Measurements from ENCODE around the gene KRTAP5-9.
"Not testable (repeated sequence)": the region's sequence is repeated elsewhere in the genome, so short reads cannot be mapped to it uniquely, and the experiment has no call there.

Gene KRTAP5-9

DNA sequence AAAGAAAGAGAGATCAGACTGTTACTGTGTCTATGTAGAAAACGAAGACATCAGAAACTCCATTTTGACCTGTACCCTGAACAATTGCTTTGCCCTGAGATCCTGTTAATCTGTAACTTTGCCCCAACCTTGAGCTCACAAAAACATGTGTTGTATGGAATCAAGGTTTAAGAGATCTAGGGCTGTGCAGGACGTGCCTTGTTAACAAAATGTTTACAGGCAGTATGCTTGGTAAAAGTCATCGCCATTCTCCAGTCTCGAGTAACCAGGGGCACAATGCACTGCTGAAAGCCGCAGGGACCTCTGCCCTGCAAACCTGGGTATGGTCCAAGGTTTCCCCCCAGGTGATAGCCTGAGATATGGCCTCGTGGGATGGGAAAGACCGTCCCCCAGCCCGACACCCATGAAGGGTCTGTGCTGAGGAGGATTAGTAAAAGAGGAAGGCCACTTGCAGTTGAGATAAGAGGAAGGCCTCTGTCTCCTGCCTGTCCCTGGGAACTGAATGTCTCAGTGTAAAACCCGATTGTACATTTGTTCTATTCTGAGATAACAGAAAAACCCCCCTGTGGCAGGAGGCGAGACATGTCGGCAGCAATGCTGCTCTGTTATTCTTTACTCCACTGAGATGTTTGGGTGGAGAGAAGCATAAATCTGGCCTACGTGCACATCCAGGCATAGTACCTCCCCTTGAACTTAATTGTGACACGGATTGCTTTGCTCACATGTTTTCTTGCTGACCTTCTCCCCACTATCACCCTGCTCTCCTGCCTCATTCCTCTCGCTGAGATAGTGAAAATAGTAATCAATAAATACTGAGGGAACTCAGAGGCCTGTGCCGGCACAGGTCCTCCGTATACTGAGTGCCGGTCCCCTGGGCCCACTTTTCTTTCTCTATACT lies 13.3 kb upstream of the KRTAP5-9 start:
- DNase-seq (ENCODE audit: low read depth in 2 of 2), result not testable (repeated sequence)

DNA sequence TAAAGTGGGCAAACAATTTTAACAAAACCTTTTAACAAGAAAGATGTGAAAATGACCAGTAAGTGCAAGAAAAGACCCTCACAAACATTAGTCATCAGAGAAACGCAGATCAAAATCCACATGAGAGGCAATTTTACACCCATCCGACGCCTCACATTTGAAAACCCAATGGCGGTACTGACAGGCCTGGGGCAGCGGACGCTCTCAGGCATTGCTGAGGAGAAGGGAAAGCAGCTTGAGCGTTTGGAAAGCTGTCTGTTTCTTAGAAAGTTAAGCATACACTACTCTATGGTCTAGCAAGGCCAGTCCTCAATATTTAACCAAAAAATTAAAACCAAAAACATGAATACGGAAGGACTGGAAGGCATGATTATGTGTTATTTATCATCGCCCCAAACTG lies 12.4 kb upstream of the KRTAP5-9 start:
- no peak for DNase-seq (ENCODE audit: low read depth in 2 of 2)

DNA sequence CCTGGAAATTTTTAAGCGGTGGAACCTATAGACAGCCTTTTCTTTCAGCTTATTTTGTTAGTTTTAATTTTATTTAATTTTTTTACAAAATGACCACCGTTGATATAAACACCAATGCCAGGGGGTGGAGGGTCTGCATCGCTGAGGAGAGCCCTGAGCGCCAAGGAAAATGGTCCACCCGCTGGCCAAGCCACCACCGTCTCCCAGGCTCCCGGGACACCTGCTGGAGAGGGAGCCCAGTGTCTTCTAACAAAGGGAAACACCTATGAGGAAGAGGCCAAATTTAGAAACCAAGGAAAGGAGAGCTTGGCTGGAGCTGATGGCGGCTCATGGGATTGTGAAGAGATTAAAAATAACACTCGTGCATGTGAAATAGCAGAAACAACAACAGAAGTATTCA lies 10.7 kb upstream of the KRTAP5-9 start:
- DNase-seq (ENCODE audit: low read depth in 2 of 2), result no peak

DNA sequence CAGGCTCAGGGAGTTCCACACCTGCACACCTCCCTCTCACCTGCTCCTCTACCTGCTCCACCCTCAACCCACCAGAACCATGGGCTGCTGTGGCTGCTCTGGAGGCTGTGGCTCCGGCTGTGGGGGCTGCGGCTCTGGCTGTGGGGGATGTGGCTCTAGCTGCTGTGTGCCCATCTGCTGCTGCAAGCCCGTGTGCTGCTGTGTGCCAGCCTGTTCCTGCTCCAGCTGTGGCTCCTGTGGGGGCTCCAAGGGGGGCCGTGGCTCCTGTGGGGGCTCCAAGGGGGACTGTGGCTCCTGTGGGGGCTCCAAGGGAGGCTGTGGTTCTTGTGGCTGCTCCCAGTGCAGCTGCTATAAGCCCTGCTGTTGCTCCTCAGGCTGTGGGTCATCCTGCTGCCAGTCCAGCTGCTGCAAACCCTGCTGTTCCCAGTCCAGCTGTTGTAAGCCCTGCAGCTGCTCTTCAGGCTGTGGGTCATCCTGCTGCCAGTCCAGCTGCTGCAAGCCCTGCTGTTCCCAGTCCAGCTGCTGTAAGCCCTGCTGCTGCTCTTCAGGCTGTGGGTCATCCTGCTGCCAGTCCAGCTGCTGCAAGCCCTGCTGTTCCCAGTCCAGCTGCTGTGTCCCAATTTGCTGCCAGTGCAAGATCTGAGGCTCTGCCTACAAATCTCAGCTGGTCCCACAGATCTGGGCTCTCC lies 10.1 kb upstream of the KRTAP5-9 start, which contains the start of gene KRTAP5-8:
TSS of gene KRTAP5-8 (plus strand) at position 49 of the 689 bp plus-strand sequence. CDS start at position 80, 31 bp downstream.
- not testable (repeated sequence) for DNase-seq (ENCODE audit: low read depth in 2 of 2)

DNA sequence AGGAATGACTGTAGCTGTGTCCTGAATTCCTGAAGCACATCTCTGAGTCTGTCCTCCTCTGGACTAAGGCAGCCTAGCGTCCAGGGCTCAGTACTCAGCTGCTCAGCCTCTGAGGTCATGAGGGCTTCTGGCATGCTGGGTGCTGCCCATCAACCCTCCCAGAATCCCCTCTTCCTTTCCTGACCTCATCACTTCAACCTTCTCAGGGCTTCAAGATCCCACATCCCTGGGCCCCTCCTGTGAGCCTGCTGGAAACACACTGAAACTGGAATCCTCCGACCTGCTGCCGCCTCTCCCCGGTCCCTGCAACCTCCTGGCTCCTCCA lies 9.6 kb upstream of the KRTAP5-9 start:
- DNase-seq (ENCODE audit: low read depth in 2 of 2), result no peak

DNA sequence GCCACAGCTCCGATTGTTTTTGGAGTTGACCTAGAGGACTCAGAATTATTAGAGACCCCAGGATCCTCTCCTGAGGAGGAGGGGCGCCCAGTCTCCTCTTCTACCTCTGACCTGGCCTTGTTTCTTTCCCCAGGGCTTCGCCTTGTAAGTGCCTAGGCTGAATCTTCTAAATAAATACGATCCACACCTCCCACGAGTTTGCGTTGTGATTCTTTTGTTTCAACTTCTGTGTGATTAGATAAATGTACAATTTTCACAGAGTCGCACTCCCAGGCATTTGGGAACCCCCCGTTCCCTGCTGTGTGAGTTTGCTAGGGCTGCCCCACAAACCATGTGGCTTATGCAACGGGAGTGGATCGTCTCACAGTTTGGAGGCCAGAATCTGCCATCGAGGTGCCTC lies 9.2 kb upstream of the KRTAP5-9 start:
- DNase-seq (ENCODE audit: low read depth in 2 of 2), result no peak

DNA sequence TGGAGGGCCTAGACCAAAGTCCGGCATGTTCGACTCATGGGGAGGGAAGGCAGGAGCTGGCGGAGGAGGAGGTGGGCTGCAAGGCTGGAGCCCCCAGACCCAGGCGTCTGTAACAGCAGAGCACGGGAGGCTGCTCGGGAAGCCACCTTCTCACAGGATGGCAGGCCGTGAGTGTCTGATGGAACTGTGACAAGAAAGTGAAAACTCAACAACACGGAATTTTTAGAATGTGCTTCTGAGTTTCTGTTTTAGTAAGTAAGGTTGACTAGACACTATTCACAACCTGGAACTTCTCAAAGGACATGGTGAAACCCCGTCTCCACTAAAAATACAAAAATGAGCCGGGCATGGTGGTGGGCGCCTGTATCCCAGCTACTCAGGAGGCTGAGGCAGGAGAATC lies 8.2 kb upstream of the KRTAP5-9 start:
- DNase-seq (ENCODE audit: low read depth in 2 of 2), result not testable (repeated sequence)

DNA sequence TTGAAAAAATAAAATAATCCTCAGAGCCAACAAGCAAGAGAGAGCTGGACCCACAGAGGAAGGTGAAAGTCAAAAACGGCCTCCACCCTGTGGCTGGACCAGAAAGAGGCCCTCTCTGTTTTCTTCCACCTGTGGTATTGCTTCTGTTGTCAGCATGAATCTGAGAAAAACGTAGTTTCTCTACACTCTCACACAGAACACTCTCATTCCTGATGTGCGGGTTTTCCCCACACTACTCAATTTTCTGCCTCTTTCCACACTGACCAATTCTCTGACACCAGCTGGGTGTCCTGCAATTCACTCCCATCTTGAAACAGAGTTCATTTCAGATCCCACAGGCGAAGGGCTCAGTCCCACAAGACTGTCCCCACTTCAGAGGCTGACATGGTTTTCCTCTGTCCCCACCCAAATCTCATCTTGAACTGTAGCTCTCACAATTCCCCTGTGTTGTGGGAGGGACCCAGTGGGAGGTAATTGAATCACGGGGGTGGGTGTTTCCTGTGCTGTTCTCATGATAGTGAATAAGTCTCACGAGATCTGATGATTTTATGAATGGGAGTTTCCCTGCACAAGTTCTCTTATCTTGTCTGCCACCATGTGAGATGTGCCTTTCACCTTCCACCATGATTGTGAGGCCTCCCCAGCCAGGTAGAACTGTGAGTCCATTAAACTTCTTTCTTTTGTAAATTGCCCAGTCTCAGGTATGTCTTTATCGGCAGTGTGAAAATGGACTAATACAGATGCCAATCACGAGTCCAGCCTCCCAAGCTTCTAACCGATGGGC lies 7.5 kb upstream of the KRTAP5-9 start:
- not testable (repeated sequence) for DNase-seq (ENCODE audit: low read depth in 2 of 2)

DNA sequence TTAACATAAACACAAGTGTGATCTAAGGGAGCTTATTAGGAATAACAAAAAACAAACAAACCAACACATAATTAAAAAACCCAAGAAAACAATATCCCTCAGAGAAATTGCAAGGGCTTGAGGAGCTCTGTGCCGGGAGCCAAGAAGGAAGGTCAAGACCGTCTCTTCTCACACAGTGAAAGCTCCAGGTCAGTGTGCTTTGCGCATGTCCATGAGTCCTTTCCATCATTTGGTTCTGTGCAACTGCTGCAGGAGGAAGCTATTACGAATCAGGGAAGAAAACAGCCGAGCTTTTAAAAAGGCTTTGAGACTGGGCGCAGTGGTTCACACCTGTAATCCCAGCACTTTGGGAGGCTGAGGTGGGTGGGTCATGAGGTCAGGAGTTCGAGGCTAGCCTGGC lies 5.8 kb upstream of the KRTAP5-9 start:
- no peak for DNase-seq (ENCODE audit: low read depth in 2 of 2)

DNA sequence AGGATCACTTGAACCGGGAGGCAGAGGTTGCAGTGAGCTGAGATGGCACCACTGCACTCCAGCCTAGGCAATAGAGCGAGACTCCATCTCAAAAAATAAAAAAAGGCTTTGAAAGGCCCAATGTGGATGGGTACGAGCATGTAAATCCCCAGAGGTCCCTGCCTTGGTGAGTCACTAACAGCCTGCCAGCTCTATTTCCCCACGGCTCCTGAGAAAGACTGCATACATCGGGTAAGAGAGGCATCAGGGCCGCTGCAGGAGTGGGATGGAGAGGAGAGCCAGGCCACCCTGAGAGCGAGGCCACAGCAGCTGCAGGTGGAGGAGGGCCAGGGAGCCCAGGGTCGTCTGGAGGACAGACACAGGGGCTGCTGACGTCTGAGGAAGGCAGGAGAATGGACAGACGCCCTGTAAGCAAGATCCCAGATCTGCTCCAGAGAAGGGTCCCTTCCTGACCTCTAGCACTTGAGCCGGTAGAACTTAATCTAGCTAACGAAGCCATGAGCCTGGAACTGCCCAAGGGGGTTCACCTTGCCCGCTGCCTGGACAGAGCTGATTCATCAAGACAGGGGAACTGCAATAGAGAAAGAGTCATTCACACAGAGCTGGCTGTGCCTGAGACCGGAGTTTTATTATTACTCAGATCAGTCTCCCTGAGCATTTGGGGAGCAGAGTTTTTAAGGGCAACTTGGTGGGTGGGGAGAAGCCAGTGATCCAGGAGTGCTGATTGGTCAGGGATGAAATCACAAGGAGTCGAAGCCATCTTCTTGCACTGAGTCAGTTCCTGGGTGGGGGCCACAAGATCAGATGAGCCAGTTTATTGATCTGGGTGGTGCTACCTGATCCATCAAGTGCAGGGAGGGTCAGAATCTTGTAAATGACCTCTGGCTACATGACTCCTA lies 5.1 kb upstream of the KRTAP5-9 start:
- no peak for DNase-seq (ENCODE audit: low read depth in 2 of 2)

DNA sequence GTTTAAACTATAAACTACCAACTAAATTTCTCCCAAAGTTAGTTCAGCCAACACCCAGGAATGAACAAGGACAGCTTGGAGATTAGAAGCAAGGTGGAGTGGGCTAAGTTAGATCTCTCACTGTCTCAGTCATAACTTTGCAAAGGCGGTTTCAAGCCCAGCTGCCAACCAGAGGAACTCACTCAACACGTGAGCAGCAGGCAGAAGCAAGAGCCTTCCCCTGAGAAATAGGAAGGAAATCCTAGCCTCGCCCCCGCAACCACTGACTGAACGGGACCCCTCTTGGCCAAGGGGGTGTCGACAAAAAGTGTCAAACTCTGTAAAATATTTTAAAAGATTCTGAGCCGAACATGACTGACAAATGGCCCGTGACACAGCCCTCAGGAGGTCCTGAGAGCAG lies 4.4 kb upstream of the KRTAP5-9 start:
- DNase-seq (ENCODE audit: low read depth in 2 of 2), result no peak

DNA sequence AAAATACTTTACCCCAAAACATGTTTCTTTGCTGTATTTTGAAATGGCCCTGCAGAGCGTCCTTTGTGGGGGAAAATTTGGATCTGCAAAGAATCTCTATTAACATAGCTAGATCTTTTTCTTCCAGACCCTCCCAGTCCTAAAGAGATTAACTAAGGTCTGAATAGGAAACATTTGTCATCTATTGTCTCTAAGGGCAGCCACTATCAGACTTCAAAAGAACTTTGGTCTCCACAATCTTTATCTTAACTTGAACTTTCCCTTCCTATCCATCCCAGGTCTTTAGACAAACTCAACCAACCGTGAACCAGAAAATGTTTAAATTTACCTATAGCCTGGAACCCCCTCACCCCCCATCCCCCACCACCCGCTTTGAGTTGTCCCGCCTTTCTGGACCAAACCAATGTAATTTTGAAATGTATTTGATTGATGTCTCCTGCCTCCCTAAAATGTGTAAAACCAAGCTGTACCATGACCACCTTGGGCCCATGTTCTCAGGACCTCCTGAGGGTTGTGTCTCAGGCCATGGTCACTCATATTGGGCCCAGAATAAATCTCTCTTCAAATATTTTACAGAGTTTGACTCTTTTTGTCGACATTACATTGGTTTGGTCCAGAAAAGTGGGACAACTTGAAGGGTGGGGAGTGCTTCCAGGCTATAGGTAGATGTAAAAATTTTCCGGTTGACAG lies 3.5 kb upstream of the KRTAP5-9 start:
- DNase-seq (ENCODE audit: low read depth in 2 of 2), result no peak

DNA sequence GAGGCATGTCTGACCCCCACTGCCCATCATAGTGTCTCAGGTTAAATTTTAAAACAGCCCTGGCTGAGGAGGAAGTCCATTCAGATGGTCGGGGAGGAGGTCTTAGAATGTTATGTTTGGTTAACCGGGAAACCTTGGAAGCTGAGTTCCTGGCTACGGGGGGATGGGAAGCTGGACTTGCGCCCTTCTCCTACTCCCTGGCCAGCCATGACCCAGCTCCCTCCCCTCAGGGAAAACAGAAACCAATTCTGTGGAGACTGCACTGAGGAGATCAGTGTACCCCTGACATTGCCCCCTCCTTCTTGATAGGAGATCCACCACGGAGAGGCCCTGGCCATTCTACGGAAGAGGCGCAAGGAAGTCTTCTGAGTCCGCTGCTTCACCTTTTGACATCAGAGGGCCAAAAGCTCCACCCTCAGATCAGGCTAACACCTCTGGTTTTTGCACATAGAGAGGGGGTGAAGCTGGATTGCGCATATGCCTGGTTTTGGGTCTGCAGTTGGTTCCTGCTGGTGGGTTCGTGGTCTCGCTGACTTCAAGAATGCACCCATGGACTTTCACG lies 2.7 kb upstream of the KRTAP5-9 start:
- no peak for DNase-seq (ENCODE audit: low read depth in 2 of 2)

DNA sequence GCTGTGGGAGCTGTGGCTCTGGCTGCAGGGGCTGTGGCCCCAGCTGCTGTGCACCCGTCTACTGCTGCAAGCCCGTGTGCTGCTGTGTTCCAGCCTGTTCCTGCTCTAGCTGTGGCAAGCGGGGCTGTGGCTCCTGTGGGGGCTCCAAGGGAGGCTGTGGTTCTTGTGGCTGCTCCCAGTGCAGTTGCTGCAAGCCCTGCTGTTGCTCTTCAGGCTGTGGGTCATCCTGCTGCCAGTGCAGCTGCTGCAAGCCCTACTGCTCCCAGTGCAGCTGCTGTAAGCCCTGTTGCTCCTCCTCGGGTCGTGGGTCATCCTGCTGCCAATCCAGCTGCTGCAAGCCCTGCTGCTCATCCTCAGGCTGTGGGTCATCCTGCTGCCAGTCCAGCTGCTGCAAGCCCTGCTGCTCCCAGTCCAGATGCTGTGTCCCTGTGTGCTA lies 514 bp downstream of the KRTAP5-9 start:
- DNase-seq (ENCODE audit: low read depth in 2 of 2), result no peak

DNA sequence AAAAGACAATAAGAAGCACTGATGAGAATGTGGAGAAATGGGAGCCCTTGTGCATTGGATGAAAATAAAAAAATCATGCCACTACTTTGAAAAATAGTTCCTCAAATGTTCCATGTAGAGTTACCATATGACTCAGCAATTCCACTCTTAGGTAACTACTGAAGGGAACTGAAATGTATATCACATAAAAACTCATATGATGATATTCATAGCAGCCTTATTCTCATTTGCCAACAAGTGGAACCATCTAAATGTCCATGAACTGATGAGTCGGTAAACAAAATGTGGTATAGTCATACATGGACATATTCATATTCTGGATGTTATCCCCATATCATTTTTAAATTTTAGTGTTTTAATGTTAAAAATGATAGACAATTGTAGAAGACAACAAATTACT lies 3.5 kb downstream of the KRTAP5-9 start:
- DNase-seq (ENCODE audit: low read depth in 2 of 2), result no peak

DNA sequence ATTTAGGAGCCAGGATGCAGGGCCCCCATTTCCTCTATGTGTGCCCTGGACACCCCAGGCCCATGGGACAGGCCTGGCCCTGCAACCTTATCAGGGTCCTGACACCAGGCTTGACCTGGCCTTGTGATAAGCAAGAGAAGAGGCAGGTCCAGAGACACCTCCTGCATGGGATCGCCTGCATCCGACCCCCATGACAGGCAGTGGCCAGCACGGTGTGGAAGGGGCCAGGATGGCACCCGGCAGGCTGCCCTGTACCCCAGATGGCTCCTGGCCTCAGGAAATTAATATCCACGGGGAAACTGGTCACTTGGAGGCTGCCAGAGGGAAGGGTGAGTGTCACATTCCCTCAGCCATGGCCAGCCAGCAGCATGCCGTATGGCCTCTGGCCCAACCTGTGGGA lies 6.8 kb downstream of the KRTAP5-9 start:
- DNase-seq (ENCODE audit: low read depth in 2 of 2), result no peak

DNA sequence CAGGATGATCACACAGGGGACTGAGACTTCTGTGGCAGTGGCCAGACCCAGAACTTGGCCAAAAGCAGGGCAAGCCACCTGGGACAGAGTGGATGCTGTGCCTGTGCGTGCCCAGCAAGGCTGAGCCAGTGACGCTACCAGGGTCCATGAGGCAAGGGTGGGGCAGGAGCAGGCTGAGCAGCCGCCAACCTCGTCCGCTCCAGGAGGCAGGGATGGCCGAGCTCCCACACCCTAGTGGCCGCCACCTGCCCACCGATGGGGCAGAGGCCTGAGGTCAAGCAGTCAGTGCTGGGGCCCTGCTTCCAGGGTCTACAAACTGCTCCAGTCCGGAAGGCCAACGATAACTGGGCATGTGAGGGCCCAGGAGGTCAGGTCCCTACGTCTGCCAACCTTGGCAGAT lies 7.3 kb downstream of the KRTAP5-9 start:
- DNase-seq (ENCODE audit: low read depth in 2 of 2), result no peak

DNA sequence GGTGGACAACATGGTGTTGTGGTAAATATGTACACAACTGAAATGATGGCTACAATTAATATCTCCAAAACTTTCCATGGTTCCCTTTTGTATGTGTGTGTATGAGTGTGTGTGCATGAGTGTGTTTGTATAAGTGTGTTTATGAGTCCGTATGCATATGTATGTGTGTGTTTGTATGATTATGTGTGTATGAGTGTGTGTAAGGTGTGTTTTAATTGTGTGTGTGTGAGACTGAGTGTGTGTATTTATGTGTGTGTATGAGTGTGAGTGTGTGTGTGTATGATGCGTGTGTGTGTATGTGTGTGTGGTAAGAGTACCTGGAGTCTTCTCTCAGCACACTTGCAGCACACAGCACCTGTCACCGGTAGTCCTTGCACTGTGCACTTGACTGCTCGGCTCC lies 7.8 kb downstream of the KRTAP5-9 start:
- DNase-seq (ENCODE audit: low read depth in 2 of 2), result no peak

DNA sequence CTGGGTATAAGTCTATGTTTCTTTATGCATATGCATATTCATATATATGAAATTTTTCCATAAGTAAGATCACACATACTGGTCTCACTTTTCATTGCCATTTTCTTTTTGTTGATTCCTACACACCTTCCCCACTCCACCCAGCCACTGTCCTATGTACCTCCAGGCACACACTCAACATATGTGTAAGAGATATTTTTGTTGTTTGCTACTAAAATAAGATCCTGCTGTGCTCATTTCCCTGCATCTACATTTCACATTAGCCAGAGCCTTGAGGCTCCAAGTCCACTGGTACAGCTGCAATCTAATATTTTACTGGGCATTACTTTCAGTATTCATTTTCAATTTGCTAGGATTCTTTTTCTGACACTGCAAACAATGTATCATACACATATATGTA lies 9.0 kb downstream of the KRTAP5-9 start:
- DNase-seq (ENCODE audit: low read depth in 2 of 2), result no peak

DNA sequence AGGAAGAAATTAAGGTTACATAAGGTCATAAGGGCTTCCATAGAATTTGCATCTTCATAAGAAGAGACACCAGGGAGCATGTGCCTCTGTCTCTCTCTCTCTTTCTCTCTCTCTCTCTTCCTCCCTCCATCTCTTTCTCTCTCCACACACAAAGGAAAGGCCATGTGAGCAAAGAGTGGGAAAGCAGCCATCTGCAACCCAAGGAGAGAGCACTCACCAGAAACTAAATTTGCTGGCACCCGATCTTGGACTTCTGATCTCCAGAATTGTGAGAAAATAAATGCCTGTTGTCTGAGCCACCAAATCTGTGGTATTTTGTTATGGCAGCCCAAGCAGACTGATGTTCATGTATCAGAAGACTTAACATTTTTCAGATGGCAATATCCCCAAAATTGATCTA lies 10.8 kb downstream of the KRTAP5-9 start:
- no peak for DNase-seq (ENCODE audit: low read depth in 2 of 2)
